Activated naive CD4-positive, alpha-beta T cell treated with anti-CD3 and anti-CD28 coated beads, Interleukin-2, amount 50 U/mL, for 72 hours (primary cell): ENCODE results near the gene PLXDC1. TPM values are rescaled to one million over a fixed set of nuclear protein-coding genes. Genes with fewer than 3 reads are reported as not detected.
"Not testable (repeated sequence)": the region's sequence is repeated elsewhere in the genome, so short reads cannot be mapped to it uniquely, and the experiment has no call there.

ENCODE experiments used
- ATAC-seq, 2 donors: fragments of 150-1000 bp; cut with Tn5 transposase; 2 replicates each; pipeline ENCODE4 v1.10.0; 2021; ENCODE audit warnings: mild to moderate bottlenecking in 2 of 2, moderate library complexity in 2 of 2
- DNase-seq, 2 donors: peaks; one replicate each; pipeline ENCODE4 v3.0.0; 2021 to 2022; ENCODE audit warnings: low spot score in 2 of 2
- H3K27ac Mint-ChIP-seq, 2 donors: one replicate each; pipeline ENCODE4 v1.8.0; 2022; ENCODE audit warnings: mild to moderate bottlenecking in 2 of 2, mixed read lengths in 2 of 2
- H3K36me3 Mint-ChIP-seq, 2 donors: one replicate each; pipeline ENCODE4 v1.8.0; 2022; ENCODE audit warnings: mixed read lengths in 2 of 2
- H3K9me3 Mint-ChIP-seq, 2 donors: one replicate each; pipeline ENCODE4 v1.8.0; 2022; ENCODE audit warnings: mixed read lengths in 2 of 2
- total RNA-seq, 2 donors: library from RNA; stranded (reverse); gene quantifications; one replicate each; pipeline ENCODE4 v1.2.3, GENCODE V29; 2022

The PLXDC1 gene
- total RNA-seq, 2 donors from 2014 or later, result 1.5 to 10.6 TPM

DNA sequence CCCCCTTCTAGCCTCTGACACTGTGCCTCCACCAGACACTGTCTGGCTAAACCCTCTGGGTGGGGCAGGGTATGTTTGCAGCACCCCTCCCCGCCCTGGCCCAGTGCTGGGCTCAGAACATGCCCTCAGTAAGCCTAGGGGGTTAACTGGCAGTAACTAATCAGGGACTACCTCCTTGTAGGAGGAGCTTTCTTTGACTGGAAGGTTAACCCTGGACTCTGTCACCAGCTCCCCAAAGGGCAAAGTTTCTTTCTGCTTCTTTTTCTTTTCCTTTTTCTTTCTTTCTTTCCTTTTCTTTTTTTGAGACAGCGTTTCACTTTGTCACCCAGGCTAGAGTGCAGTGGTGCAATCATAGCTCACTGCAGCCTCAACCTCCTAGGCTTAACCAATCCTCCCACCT, 76.8 kb downstream of the PLXDC1 start:
- Mint-ChIP-seq H3K36me3 (no peaks in the 10 kb centered on the region), H3K27ac (peak overlapping the region; percentile 72 to 81), H3K9me3 (no peaks in the 10 kb centered on the region)
- DNase-seq, result no peak
- ATAC-seq, result no peak

DNA sequence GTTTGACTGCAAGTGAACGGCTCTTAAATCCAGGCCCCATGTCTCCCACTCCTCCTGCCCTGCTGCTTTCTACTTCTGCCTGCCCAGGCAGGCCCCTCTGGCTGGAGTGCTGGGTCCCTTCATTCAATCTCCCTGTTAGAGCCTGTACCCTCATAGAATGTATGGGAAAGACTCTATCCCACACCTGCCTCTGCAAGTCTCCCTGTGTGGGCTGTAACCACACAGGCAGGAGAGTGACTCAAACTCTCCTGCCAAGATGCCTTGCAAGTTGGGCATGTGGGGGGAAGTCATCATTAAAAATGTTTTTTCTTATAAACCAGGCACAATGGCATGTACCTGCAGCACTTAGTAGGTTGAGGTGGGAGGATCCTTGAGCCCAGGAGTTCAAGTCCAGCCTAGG, 77.5 kb downstream of the PLXDC1 start:
- ATAC-seq, result peak in 1 of 2 donors; percentile 35
- H3K27ac Mint-ChIP-seq, result no peak overlapping the region
- no peaks in the 10 kb centered on the region for H3K9me3 Mint-ChIP-seq
- no peak for DNase-seq
- H3K36me3 Mint-ChIP-seq, result no peaks in the 10 kb centered on the region

DNA sequence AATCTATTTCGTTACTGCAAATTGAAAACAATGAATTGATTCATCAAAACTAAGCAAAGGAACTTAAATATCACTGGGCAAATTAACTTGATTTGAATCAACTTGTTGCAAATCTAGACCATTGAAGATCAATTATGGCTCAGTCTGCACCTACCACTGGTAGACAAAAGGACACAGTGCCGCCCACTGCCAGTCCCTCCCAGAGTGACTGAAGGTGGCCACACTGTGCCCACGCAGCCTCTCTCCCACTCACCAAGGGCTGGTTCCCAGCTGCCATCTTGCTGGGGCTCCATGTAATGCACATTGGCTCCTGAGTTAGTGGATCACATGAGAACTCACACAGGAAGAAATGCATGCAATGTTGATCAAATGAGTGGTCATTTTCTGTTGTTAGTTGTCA, 78.1 kb downstream of the PLXDC1 start:
- DNase-seq (no peak), ATAC-seq (no peak)
- H3K9me3 Mint-ChIP-seq, result no peaks in the 10 kb centered on the region
- no peaks in the 10 kb centered on the region for H3K36me3 Mint-ChIP-seq
- no peak overlapping the region for H3K27ac Mint-ChIP-seq

GRCh38 chr17:39071573-39071972, 79.9 kb downstream of the PLXDC1 start:
- Mint-ChIP-seq H3K36me3 (no peaks in the 10 kb centered on the region), H3K27ac (peak overlapping the region; percentile 65 to 72), H3K9me3 (no peaks in the 10 kb centered on the region)
- DNase-seq, result no peak
- ATAC-seq, result no peak

GRCh38 chr17:39069114-39069756, 82.2 kb downstream of the PLXDC1 start:
- no peak for DNase-seq
- Mint-ChIP-seq H3K27ac (peak overlapping the region; percentile 4 to 45), H3K36me3 (no peaks in the 10 kb centered on the region)

GRCh38 chr17:39064819-39065218, 86.6 kb downstream of the PLXDC1 start:
- H3K27ac Mint-ChIP-seq, result peak overlapping the region in 1 of 2 donors; percentile 64
- no peaks in the 10 kb centered on the region for H3K36me3 Mint-ChIP-seq
- no peak for DNase-seq
- H3K9me3 Mint-ChIP-seq, result no peaks in the 10 kb centered on the region
- ATAC-seq, result no peak

More at GRCh38 chr17:39069114-39069756, 82.2 kb downstream of the PLXDC1 start:
- no peaks in the 10 kb centered on the region for H3K9me3 Mint-ChIP-seq
- ATAC-seq, result peak; percentile 68 to 74

GRCh38 chr17:39064374-39064773, 87.1 kb downstream of the PLXDC1 start:
- ATAC-seq, result no peak
- Mint-ChIP-seq H3K27ac (peak overlapping the region in 1 of 2 donors; percentile 64), H3K36me3 (no peaks in the 10 kb centered on the region), H3K9me3 (no peaks in the 10 kb centered on the region)
- no peak for DNase-seq

DNA sequence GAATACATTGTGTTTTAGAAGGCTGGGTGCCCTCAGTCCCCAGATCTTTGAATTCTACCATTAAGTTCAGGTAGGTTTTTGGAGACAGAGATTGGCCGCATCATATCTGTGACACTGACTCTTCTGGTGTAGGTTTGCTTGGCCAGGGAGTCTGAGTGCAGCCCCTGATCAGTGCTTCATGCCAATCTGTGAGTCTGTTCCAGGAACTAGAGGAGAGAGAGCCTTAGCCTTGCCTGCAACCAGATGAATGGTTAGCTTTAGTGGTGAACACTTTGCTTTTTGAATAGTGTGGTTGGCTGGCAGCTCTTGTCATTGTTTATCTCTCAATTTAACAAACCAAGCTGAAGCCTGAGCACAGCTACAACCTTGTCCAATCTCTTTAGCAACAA, 87.8 kb downstream of the PLXDC1 start:
- Mint-ChIP-seq H3K27ac (no peak overlapping the region), H3K36me3 (no peaks in the 10 kb centered on the region), H3K9me3 (no peaks in the 10 kb centered on the region)
- no peak for ATAC-seq
- no peak for DNase-seq

DNA sequence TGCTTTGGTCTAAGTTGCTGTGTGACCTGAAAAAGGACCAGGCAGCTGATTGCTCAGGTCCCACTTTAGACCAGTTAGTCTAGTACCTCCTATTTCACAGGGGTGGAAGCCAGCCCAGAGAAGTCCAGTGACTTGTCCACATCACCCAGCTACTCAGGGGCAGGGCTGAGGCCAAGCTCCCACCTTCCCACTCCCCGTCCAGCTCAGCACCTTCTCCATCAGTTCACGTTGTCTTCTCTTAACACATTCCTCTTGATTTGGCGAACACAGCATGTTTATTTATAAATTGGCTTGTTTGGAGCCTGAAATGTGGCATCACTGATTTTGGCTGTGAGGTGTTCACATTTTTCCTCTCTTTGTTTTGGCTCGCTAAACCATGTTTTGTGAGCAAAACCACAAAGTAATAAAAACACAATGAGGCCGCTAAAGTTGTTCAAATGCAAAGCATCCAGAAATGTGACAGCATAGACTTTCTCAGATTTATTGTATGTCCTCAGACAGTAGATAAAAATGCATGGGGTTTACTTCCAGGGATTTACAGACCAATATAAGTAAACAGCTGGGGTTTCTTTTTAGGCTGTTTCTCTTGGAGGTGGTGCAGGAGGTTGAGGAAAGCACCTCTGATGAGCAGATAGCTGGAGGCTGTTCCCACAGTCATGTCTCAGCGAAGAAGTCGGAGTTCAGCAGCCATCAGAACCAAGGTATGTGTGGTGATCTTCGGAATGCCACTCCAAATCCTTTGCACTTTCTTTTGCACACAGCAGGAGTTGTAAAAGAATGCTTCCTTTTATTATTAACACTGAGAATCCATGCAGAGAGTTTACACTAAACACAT, 88.4 kb downstream of the PLXDC1 start:
- Mint-ChIP-seq H3K9me3 (no peaks in the 10 kb centered on the region), H3K27ac (no peak overlapping the region), H3K36me3 (no peaks in the 10 kb centered on the region)
- DNase-seq (no peak), ATAC-seq (no peak)

GRCh38 chr17:39058524-39058923, 92.9 kb downstream of the PLXDC1 start:
- no peaks in the 10 kb centered on the region for H3K9me3 Mint-ChIP-seq
- H3K36me3 Mint-ChIP-seq, result peaks cover 0 to 4% of the 10 kb centered on the region in 2 donors
- ATAC-seq (no peak), DNase-seq (no peak)
- H3K27ac Mint-ChIP-seq, result peak overlapping the region in 1 of 2 donors; percentile 88

GRCh38 chr17:39057701-39058206, 93.7 kb downstream of the PLXDC1 start:
- Mint-ChIP-seq H3K36me3 (peaks cover 0 to 4% of the 10 kb centered on the region in 2 donors), H3K9me3 (no peaks in the 10 kb centered on the region), H3K27ac (peak overlapping the region; percentile 86 to 88)
- DNase-seq (no peak), ATAC-seq (no peak)

GRCh38 chr17:39054111-39054645, 97.3 kb downstream of the PLXDC1 start:
- ATAC-seq, result no peak
- Mint-ChIP-seq H3K9me3 (no peaks in the 10 kb centered on the region), H3K27ac (no peak overlapping the region), H3K36me3 (peaks cover 0 to 4% of the 10 kb centered on the region in 2 donors)
- DNase-seq, result no peak

DNA sequence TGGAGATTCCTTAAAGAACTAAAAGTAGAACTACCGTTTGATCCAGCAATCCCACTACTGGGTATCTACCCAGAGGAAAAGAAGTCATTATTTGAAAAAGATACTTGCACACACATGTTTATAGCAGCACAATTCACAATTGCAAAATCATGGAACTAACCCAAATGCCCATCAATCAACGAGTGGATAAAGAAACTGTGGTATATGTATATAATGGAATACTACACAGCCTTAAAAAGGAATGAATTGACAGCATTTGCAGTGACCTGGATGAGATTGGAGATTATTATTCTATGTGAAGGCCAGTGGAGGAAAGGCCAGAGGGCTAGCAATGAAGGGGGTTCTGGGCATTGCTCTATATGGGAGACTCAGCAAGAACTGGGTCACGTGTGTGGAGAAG, 99.0 kb downstream of the PLXDC1 start:
- Mint-ChIP-seq H3K36me3 (peaks cover 13 to 14% of the 10 kb centered on the region in 2 donors), H3K27ac (peak overlapping the region in 1 of 2 donors; percentile 71)
- H3K9me3 Mint-ChIP-seq, DNase-seq, ATAC-seq: not testable (repeated sequence)

GRCh38 chr17:39051001-39051585, 100.3 kb downstream of the PLXDC1 start:
- H3K27ac Mint-ChIP-seq, result peak overlapping the region in 1 of 2 donors; percentile 71
- DNase-seq (no peak), ATAC-seq (no peak)
- H3K9me3 Mint-ChIP-seq, result peaks cover 9 to 16% of the 10 kb centered on the region in 2 donors
- H3K36me3 Mint-ChIP-seq, result peaks cover 22 to 25% of the 10 kb centered on the region in 2 donors

DNA sequence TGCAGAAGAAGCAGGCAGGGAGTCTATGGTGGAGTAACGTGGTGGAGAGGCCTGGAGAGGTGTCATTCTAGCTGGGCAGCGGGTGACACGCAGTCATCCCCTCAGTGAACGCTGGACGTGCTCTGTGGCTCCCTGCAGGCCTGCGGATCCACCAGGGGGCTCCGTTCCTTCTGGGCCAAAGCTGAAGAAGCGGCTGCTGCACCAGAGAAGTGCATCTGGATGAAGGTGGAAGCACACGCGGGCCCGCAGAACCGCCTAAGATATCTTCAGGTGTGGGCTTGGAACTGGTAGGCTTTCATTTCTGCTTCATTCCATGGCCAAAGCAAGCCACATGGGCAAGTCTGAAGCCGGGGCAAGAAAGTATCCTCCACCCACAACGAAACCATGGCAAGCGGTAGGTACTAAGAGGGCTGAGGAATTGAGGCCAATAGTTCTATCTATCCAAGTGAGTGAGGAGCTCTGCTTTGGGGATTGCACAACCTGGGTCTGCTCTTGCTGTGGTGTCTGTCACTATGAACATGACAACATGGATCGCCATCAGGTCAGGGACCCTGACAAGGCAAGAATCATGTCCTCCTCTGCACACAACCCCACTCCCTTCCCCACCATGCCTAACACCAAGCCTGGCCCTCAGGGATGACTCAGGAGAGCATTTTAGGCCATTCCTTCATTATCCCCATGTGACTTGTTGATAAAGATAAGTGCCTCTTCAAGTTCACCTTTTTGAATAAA, 105.3 kb downstream of the PLXDC1 start:
- H3K36me3 Mint-ChIP-seq, result peaks cover 36 to 37% of the 10 kb centered on the region in 2 donors
- DNase-seq (no peak), ATAC-seq (peak in 1 of 2 donors; percentile 59)
- H3K9me3 Mint-ChIP-seq, result peaks cover 9 to 16% of the 10 kb centered on the region in 2 donors
- H3K27ac Mint-ChIP-seq, result peak overlapping the region in 1 of 2 donors; percentile 99

DNA sequence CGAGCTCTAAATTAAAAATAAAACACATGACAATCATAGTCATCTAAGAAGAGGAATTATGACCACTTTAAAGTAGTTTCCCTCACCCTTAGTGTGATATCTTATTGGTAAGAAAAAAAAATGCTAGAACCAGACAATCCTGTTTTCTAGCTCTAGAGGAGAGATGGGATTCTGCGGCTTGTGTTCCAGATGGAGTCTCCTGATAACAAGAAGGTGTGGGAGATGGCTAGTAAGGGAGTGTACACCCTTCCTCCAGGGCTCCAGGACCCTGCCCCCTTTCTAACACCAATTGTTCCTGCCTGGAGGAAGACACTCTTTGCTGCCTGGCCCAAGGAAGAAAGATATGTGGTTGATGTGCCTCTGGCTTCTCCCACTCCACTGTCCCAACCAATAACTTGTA, 115.4 kb downstream of the PLXDC1 start:
- H3K36me3 Mint-ChIP-seq, result no peaks in the 10 kb centered on the region
- ATAC-seq (no peak), DNase-seq (no peak)
- H3K9me3 Mint-ChIP-seq, result no peaks in the 10 kb centered on the region
- no peak overlapping the region for H3K27ac Mint-ChIP-seq
